Camera-type eye (tissue), 1 donor: Measurements from ENCODE around the gene ATP6V0E1. TPM values are rescaled to one million over a fixed set of nuclear protein-coding genes. Genes with fewer than 3 reads are reported as not detected.

Experiments used
- total RNA-seq: library from RNA; depleted of rRNA; stranded (reverse); fragments of >200 nt; gene quantifications from one replicate; pipeline ENCODE4 v1.2.3, GENCODE V29; 2014

ATP6V0E1 gene
- 66.2 TPM for total RNA-seq

DNA sequence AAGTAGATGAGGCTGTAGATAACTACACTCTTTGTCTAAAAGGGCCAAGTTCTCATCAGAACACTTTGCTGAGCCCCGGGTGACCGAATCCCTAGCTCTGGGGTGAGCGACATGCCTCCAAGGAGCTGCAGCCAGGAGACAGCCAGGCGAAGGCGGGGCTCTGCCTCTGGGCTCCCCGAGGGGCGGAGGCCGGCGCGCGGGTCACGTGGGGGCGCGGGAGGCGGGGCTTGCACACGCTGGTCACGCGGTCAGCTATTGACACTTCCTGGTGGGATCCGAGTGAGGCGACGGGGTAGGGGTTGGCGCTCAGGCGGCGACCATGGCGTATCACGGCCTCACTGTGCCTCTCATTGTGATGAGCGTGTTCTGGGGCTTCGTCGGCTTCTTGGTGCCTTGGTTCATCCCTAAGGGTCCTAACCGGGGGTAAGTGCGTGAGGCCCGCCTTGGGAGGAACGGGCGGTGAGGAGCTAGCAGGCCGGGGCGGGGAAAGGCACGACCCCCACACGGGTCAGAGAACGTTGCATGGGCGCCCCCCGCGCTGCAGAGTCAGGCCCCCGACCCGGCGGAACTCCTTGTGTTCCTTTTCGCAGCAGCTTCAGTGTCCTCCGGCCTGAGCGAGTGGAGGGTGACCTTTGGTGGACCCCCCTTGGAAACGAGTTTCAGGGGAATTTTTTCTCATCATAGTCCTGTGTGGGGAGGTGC, at the start of gene ATP6V0E1:
TSS of gene ATP6V0E1 (plus strand) at position 230 of the 702 bp plus-strand sequence. CDS start at position 320, 90 bp downstream.

DNA sequence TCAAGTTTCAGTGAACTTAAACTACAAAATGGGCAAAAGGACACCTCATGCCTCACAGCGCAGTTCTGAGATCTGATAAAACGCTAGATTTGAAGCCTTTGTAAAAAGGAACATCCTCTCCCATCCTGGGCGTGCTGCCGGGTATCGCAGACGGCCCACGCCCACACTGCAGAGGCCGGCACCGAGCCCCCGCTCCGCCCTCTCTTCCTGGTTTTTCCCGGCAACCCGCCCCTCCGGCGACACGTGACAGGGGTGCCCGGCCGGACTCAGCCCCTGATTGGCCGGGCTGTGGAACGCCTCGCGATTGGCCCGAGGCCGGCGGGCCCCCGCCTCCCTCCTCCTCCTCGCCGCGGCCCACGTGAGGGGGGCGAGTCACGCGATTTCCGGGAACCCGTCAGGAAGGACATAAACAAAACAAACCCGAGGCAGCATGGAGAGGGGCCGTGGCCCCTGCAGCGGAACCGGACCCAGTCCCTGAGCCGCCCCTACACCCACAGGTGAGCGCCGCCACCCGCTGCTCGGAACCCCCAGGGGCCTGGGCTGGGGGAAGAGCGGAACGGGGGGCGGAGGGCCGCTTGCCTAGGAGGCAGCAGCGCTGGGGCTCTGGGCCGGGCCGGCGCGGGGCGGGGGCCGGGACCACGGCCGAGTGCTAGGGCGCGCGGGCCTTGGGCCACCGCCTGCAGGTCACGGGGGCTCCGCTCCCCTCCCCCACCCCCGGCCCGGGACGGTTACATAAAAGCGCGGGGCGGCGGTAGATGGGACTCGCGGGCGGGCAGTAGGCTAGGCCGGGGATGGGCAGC, 72.6 kb downstream of the ATP6V0E1 start, which contains the start of gene CREBRF:
TSS of gene CREBRF (plus strand) at position 370 of the 800 bp plus-strand sequence. CDS start 24,424 bp downstream, outside the sequence.

Other genes starting within 250 kb of the ATP6V0E1 start
- gene DUSP1, start 212.6 kb upstream of the ATP6V0E1 start, total RNA-seq = 305 TPM
- gene ERGIC1, start 149.5 kb upstream of the ATP6V0E1 start, total RNA-seq = 64.9 TPM
- 19.4 TPM for gene RPL26L1, start 24.3 kb upstream of the ATP6V0E1 start, total RNA-seq
- 47.3 TPM for gene CREBRF, start 72.6 kb downstream of the ATP6V0E1 start, total RNA-seq
- 15.6 TPM for gene BNIP1, start 160.8 kb downstream of the ATP6V0E1 start, total RNA-seq